GM12872 (cell line): ENCODE results near the gene AMH.

Experiments
- CTCF ChIP-seq: IDR thresholded peaks from 3 replicates; pipeline ENCODE4 v1.5.1; 2011; ENCODE audit warnings: low read depth, mild to moderate bottlenecking, low read length, moderate library complexity; ENCODE audit not compliant: insufficient read depth

AMH gene

DNA sequence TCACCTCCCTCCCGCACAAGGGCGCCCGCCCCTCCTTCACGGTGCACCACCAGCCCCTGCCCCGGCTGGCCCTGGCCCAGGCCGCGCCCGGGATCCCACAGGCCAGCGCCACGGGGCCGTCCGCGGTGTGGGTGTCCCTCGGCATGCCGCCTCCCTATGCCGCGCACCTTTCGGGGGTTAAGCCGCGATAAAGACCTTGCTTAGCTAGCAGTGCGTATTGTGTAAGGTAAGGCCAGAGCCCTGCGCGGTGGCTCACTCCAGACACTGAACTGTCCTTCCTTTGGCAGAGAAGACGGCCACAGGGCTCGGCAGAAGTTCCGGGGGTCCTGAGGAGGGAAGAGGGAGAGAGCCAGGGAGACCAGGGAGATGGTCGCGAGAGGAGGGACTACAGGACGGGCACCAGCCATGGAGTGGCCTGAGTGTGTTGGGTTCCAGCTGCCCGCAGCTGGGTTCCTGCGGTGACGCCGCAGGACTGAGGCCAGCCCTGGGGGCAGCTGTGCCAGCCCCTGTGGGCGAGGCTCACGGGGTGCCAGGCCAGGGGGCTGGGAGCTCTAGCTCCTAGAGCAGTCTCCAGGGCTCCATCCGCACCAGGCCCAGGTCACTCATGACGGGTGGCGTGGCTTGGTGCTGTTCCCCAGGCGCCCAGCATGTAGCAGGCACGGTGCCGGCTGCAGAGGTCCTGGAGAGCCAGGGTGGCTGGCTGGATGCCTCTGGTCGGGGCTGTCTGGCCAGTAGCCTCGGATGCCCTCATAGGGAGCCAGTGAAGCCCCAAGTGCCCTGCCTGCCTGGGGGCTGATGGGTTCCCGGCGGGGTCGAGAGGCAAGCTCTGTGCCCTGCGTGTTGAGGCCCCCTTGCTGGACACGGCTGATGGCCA lies 20.7 kb upstream of the AMH start:
- no peak for TF ChIP-seq CTCF

- TF ChIP-seq CTCF, result no peak
Measured at GRCh38 chr19:2229103-2230032, 19.8 kb upstream of the AMH start.

DNA sequence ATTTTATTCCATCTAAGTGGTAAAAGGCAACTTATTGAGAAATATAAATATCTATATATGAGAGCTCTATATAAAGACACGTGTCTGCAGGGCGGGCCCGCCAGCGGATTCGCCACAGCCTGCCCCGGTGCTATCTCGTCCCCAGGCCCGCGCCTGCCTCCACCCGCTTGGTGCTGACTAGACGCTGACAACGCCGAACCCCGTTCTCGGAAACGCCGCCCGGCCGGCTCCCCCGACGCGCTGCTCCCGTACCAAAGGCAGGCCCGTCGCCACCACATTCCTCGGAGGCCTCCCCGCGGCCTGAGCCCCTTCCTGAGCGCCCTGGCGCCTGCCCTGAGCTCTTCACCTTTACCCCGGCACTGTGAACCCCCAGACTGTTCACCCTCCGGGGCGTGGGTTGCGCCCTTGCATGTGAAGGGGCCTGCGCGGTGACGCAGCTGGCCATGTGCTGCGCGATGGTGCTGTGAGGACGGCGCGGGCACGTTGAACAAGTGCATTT lies 19.0 kb upstream of the AMH start:
- no peak for TF ChIP-seq CTCF

- no peak for TF ChIP-seq CTCF
Measured at GRCh38 chr19:2230807-2231533, 18.2 kb upstream of the AMH start.

GRCh38 chr19:2231621-2232221 lies 17.4 kb upstream of the AMH start:
- TF ChIP-seq CTCF, result no peak

DNA sequence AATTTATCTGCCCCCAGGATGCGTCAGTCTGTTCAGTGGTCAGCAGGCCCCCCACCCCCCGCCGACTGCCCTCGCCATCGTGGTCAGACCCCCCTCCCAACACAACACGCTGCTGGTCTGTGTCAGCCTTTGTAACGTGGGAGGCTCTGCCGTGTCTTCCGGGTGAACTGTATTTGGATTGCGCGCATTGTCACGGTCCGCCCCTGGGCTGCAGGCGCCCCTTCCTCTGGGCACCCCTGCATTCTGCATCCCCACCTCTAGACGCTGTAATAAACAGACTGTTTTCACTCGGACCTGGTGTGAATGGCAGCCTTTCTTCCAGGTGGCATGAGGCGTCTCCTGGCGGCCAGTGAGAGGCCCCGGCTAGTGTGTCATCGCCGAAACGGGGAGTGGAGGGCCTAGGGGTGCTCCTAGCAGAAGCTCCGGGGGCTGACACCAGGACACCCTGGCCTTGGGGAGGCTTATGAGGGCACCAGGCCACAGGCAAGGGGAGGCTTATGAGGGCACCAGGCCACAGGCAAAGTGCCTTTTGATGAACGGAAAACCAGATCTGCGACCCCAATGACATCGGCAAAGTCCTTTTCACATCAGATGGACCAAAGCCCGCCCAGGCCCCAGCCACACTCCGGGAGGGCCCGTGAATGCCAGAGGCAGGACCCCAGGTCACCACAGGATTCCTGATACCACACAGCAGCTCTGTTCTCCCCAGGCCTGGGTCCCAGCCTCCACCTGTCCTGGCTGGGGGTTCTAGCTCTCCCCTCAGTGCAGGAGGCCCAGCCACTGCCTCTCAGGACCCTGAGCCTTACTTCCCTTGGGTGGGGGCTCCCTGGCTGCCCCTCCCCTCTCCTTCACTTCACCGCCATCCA lies 16.6 kb upstream of the AMH start:
- no peak for TF ChIP-seq CTCF
